T follicular helper cell (primary cell): ENCODE data around the gene ABCC1.
"Not testable (repeated sequence)": the region's sequence is repeated elsewhere in the genome, so short reads cannot be mapped to it uniquely, and the experiment has no call there.

Experiments used
- DNase-seq: peaks from one replicate; pipeline ENCODE4 v3.0.0-alpha.2; 2020; ENCODE audit warnings: low read depth

The ABCC1 gene

DNA sequence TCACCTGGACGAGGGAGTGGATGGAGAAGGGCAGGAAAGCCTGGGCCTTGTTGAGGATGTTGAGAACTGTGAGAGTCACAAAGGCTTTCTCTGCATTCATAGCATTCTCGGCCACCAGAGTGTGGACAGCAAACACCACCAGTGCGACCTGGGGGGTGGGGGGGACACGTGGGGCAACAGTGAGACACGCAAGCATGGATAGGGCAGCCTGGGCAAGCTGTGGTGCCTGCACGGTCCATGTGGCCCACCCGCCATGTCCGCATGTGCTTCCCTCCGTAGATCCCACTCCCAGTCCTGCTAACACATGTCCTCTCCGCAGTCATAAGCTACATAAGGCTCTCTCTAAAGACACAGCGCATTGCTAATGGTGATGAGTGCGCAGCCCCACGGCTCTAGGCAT, 239.4 kb downstream of the ABCC1 start:
- no peak for DNase-seq

DNA sequence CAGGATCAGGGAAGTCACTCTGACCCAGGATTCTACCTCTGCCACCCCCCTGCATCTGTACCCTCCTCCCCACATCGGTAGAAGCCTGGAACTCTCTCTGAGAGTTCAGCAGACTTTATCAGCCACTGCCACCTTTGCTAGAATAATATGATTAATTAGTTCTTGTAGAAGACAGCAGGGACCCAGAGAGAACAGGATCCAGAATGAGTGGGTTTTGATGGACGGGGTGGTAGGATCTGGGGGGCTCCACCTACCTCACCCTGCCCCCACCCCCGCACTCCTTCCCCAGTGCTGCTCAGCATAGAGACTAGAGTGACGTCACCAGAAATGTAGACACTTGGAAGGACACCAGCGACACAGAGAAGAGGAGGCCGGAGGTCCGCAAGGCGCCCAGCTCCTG, 240.4 kb downstream of the ABCC1 start:
- DNase-seq, result no peak

DNA sequence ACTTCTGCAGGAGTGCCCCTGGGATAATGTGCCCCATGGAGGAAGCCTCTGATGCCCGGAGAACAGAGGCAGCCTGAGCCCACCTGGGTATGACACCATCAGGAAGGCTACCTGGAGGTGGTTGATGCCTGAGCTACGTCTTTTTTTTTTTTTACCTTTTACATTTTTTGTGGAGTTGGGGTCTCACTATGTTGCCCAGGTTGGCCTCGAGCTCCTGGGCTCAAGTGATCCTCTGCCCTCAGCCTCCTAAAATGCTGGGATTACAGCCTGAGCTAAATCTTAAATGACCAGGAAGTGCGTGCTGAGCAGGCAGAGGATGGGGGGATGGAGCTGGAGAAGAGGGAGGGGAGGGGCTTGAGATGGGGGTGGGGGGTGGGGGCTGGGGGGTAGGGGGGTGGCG, 241.1 kb downstream of the ABCC1 start:
- DNase-seq, result no peak

DNA sequence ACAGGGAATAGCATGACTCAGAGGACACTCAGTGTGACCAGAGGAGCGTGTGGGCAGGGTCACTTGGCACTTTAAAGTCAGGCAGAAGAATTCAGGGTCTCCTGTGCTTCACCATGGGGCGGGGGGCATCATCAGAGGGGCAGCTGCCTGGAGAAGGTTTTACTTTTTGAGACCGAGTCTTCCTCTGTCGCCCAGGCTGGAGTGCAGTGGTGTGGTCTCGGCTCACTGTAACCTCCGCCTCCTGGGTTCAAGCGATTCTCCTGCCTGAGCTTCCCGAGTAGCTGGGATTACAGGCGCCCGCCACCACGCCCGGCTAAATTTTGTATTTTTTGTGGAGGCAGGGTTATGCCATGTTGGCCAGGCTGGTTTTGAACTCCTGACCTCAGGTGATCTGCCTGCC, 241.6 kb downstream of the ABCC1 start:
- not testable (repeated sequence) for DNase-seq

DNA sequence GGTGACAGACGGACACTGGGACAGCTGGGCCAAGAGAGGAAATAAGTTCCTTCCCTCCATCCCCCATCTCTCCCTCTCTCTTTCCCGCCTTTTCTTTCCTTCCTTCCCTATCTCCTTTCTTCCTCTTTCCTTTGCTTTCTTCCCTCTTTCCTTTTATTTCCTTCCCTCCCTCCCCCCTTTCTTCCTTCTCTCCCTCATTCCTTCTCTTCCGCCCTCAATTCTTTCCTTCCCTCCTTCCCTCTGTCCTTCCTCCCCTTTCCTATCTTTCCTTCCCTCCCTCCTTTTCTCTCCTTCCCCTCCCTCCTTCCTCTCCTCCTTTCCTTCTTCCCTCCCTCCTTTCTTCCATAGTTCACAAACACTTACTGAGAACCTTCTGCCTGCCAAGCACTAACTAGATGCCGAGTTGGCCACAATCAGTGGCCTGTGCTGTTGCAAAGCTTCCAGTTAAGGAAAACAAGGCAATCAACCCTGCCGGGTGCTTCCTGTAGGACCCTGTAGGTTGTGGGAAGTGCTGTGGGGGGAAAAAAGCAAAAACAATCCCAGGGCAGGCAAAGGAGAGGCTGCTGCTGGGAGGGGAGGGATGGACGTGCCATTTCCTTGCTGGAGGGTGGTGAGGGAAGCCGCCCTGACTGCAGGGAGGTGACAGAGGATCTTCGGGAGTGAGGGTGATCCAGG, 242.2 kb downstream of the ABCC1 start:
- no peak for DNase-seq
